Measurements from ENCODE around the gene BOLL. TPM values are rescaled to one million over a fixed set of nuclear protein-coding genes. Genes with fewer than 3 reads are reported as not detected.
A peak's percentile ranks its signal among the peaks of the same experiment; 100 is the strongest.
"Not testable (repeated sequence)": the region's sequence is repeated elsewhere in the genome, so short reads cannot be mapped to it uniquely, and the experiment has no call there.

Gene BOLL
- total RNA-seq, 6 experiments from 2014 or later: not detected

DNA sequence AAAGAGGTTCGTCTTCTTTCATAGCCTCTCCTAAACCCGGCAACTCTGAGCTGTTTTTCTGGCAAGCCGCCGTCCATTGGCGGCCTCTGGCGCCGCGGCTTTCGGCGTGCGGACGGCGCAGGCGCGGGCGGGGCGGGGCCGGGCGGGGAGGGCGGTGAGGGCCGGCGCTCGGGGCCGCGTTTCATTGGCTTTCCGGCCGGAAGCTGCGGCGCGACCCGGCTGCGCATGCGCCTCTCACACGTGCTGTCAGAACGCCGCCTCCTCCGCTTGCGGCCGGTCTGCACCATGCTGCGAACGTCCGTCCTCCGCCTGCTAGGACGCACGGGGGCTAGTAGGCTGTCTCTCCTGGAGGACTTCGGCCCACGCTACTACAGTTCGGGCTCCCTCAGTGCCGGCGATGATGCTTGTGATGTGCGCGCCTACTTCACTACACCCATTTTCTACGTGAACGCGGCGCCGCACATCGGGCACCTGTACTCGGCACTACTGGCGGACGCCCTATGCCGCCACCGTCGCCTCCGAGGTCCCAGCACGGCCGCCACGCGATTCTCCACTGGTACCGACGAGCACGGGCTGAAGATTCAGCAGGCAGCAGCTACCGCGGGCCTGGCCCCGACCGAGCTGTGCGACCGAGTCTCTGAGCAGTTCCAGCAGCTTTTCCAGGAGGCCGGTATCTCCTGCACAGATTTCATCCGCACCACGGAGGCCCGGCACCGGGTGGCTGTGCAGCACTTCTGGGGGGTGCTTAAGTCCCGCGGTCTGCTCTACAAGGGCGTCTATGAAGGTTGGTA lies 79.8 kb downstream of the BOLL start, which contains the start of gene MARS2:
TSS of gene MARS2 (plus strand) at position 249 of the 791 bp plus-strand sequence. CDS start at position 286, 37 bp downstream.
- Histone ChIP-seq H3K27ac (peak within 1 kb of the TSS; percentile 53 to 84 (median 66)), H3K36me3 (no peaks in the 10 kb centered on the region), H3K27me3 (no peaks in the 10 kb centered on the region), H3K9me3 (no peaks in the 10 kb centered on the region), H3K4me1 (peaks cover 0 to 27% (median 10%) of the 10 kb centered on the region in 4 donors), H3K4me3 (peak within 1 kb of the TSS; percentile 80 to 93 (median 89))
- intact Hi-C loops (cut with DNase I): no loop called here
- DNase-seq (peak; percentile 95 to 96 (median 96)), ATAC-seq (peak; percentile 94 to 95 (median 94))
- TF ChIP-seq, protein P1, sequence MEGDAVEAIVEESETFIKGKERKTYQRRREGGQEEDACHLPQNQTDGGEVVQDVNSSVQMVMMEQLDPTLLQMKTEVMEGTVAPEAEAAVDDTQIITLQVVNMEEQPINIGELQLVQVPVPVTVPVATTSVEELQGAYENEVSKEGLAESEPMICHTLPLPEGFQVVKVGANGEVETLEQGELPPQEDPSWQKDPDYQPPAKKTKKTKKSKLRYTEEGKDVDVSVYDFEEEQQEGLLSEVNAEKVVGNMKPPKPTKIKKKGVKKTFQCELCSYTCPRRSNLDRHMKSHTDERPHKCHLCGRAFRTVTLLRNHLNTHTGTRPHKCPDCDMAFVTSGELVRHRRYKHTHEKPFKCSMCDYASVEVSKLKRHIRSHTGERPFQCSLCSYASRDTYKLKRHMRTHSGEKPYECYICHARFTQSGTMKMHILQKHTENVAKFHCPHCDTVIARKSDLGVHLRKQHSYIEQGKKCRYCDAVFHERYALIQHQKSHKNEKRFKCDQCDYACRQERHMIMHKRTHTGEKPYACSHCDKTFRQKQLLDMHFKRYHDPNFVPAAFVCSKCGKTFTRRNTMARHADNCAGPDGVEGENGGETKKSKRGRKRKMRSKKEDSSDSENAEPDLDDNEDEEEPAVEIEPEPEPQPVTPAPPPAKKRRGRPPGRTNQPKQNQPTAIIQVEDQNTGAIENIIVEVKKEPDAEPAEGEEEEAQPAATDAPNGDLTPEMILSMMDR (IDR thresholded peaks at IDR 0.05): no peak
- TF ChIP-seq POLR2A (IDR thresholded peaks at IDR 0.05): peak; percentile 81
- 0% methylated on average over 6 of the region's 86 CpGs for WGBS (ENCODE audit: insufficient coverage, low coverage, low lambda C conversion rate, missing lambda C conversion rate)

DNA sequence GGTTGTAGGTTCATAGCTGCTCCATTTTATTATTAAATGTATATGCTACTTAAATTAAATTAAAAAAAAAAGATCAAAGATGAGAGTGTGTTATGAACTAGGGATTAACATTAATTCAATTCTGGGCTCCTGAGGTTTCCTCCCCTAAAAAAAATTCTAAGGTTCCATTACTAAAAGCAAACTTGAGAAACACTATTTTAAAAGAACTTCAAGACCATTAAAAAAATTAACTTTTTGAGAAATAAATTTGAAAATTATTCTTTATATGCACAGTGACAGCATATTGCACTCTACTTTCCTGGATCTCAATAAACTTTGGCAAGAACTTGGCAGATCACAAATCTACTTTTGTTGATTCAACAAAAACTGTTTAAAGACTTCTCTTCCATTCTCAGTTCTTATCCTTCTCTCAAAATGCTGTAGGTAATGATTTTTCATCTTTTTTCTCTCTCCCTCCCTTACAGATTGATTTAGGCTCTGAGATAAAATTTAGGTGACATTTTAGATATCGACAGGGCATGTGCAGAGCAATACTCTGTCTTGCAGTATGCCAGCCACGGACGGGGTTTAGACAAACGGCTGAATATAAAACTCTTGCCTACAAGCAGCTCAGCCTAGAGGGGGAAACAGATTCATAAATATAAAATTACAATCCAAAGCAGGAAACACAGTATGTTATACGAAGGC lies 80.5 kb downstream of the BOLL start:
- peak overlapping the region; percentile 53 to 84 (median 66) for H3K27ac ChIP-seq
- peaks cover 0 to 27% (median 10%) of the 10 kb centered on the region in 4 donors for H3K4me1 ChIP-seq
- peak overlapping the region; percentile 47 to 89 (median 80) for H3K4me3 ChIP-seq
- ATAC-seq (peak; percentile 39 to 59 (median 58)), DNase-seq (no peak)
- intact Hi-C loops (cut with DNase I): no loop called here
- WGBS (ENCODE audit: insufficient coverage, low coverage, low lambda C conversion rate, missing lambda C conversion rate): 0% methylated on average over 5 of the region's 5 CpGs
- H3K36me3 ChIP-seq: no peaks in the 10 kb centered on the region
- TF ChIP-seq, protein P1 (IDR thresholded peaks at IDR 0.05): no peak
- TF ChIP-seq POLR2A (IDR thresholded peaks at IDR 0.05): no peak
- no peaks in the 10 kb centered on the region for H3K27me3 ChIP-seq
- no peaks in the 10 kb centered on the region for H3K9me3 ChIP-seq

DNA sequence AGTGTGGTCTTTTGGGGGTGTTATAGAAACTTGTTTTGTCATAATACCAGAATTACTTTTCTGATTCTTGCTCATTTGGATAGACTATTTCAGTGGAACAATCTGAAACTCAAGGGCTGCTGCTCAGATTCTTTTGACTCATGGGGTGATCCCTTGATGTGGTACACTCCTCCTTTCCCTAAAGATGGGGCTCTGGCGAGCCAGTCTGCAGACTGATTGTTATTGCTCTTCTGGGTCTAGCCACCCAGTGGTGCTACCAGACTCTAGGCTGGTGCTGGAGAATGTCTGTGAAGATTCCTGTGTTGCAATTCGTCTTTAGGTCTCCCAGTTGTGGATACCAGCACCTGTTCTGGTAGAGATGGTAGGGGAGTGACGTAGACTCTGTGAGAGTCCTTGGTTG lies 84.2 kb downstream of the BOLL start:
- no peak overlapping the region for H3K27ac ChIP-seq
- H3K9me3 ChIP-seq: no peaks in the 10 kb centered on the region
- no peaks in the 10 kb centered on the region for H3K36me3 ChIP-seq
- DNase-seq (no peak), ATAC-seq (no peak)
- intact Hi-C loops (cut with DNase I): no loop called here
- WGBS (ENCODE audit: insufficient coverage, low coverage, low lambda C conversion rate, missing lambda C conversion rate): 70% methylated on average over 2 of the region's 3 CpGs
- H3K4me3 ChIP-seq: no peak overlapping the region
- TF ChIP-seq, protein P1 (IDR thresholded peaks at IDR 0.05): no peak
- no peak for TF ChIP-seq POLR2A (IDR thresholded peaks at IDR 0.05)
- no peaks in the 10 kb centered on the region for H3K4me1 ChIP-seq
- H3K27me3 ChIP-seq: no peaks in the 10 kb centered on the region

DNA sequence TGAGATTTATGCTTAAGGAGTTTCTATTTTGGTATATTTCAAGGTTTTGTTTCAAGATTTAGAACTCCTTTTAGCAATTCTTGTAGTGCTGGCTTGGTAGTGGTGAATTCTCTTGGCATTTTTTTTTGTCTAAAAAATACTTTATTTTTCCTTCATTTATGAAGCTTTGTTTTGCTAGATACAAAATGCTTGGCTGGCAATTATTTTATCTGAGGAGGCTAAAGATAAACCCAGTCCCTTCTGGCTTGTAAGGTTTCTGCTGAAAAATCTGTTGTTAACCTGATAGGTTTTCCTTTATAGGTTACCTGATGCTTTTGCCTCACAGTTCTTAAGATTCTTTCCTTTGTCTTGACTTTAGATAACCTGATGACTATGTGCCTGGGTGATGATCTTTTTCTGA lies 85.4 kb downstream of the BOLL start:
- H3K4me3 ChIP-seq; DNase-seq; intact Hi-C loops (cut with DNase I); ATAC-seq; H3K4me1 ChIP-seq; H3K27me3 ChIP-seq; H3K9me3 ChIP-seq; H3K36me3 ChIP-seq; H3K27ac ChIP-seq: not testable (repeated sequence)

DNA sequence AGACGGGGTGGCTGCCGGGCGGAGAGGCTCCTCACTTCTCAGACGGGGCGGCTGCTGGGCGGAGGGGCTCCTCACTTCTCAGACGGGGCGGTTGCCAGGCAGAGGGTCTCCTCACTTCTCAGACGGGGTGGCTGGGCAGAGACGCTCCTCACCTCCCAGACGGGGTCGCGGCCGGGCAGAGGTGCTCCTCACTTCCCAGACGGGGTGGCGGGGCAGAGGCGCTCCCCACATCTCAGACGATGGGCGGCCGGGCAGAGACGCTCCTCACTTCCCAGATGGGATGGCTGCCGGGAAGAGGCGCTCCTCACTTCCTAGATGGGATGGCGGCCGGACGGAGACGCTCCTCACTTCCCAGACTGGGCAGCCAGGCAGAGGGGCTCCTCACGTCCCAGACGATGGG lies 88.5 kb downstream of the BOLL start:
- H3K4me1 ChIP-seq; H3K27ac ChIP-seq; H3K9me3 ChIP-seq; H3K27me3 ChIP-seq; ATAC-seq; DNase-seq; H3K4me3 ChIP-seq; intact Hi-C loops (cut with DNase I); H3K36me3 ChIP-seq: not testable (repeated sequence)
- WGBS (ENCODE audit: insufficient coverage, low coverage, low lambda C conversion rate, missing lambda C conversion rate): 95% methylated on average over 4 of the region's 29 CpGs

DNA sequence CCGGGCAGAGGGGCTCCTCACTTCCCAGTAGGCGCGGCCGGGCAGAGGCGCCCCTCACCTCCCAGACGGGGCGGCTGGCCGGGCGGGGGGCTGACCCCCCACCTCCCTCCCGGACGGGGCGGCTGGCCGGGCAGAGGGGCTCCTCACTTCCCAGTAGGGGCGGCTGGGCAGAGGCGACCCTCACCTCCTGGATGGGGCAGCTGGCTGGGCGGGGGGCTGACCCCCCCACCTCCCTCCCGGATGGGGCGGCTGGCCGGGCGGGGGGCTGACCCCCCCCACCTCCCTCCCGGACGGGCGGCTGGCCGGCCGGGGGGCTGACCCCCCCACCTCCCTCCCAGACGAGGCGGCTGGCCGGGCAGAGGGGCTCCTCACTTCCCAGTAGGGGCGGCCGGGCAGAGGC lies 89.1 kb downstream of the BOLL start:
- no CpG with 5 or more reads among the region's 30 CpGs for WGBS (ENCODE audit: insufficient coverage, low coverage, low lambda C conversion rate, missing lambda C conversion rate)
- H3K9me3 ChIP-seq; DNase-seq; H3K4me3 ChIP-seq; H3K27ac ChIP-seq; H3K27me3 ChIP-seq; H3K4me1 ChIP-seq; intact Hi-C loops (cut with DNase I); H3K36me3 ChIP-seq; ATAC-seq: not testable (repeated sequence)

DNA sequence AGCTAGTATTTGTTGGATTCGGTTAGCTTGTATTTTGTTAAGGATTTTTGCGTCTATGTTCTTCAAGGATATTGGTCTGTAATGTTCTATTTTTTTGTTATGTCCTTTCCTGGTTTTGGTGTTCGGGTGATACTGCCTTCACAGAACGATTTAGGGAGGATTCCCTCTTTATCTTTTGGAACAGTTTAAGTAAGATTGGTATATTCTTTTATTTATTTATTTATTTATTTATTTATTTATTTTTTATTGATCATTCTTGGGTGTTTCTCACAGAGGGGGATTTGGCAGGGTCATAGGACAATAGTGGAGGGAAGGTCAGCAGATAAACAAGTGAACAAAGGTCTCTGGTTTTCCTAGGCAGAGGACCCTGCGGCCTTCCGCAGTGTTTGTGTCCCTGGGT lies 89.9 kb downstream of the BOLL start:
- H3K4me3 ChIP-seq; H3K27me3 ChIP-seq; H3K4me1 ChIP-seq; H3K9me3 ChIP-seq; H3K36me3 ChIP-seq; H3K27ac ChIP-seq; intact Hi-C loops (cut with DNase I); DNase-seq; ATAC-seq: not testable (repeated sequence)
- 94% methylated on average over 4 of the region's 6 CpGs for WGBS (ENCODE audit: insufficient coverage, low coverage, low lambda C conversion rate, missing lambda C conversion rate)
